WTC11 (cell line): ENCODE results near the gene MRPL20. TPM values are rescaled to one million over a fixed set of nuclear protein-coding genes. Genes with fewer than 3 reads are reported as not detected.

ENCODE experiments used
- ATAC-seq: fragments of 200-7000 bp; cut with Tn5 transposase; 2 replicates; pipeline ENCODE4 v1.10.0; 2021; ENCODE audit warnings: mild to moderate bottlenecking, moderate library complexity
- CTCF ChIA-PET: fragments of 300-600 bp; sonication (Branson Sonifier 250); formaldehyde crosslinking; loops from one replicate; lab custom pipeline; 2021; ENCODE audit warnings: antibody characterized with exemption; lab: Charles Lee
- POLR2A ChIA-PET: fragments of 350-600 bp; sonication (Branson Sonifier 250); formaldehyde crosslinking; loops from one replicate; lab custom pipeline; 2021; ENCODE audit warnings: antibody characterized with exemption; lab: Charles Lee
- DNase-seq: peaks from one replicate; pipeline ENCODE4 v3.0.0; 2021; ENCODE audit warnings: low spot score
- H3K27ac Mint-ChIP-seq: 2 replicates; pipeline ENCODE4 v1.8.0; 2021; ENCODE audit warnings: mixed read lengths
- H3K27me3 Mint-ChIP-seq: 2 replicates; pipeline ENCODE4 v1.8.0; 2021; ENCODE audit warnings: low read depth, mild to moderate bottlenecking, moderate library complexity, mixed read lengths
- H3K36me3 Mint-ChIP-seq: 2 replicates; pipeline ENCODE4 v1.8.0; 2021; ENCODE audit warnings: mixed read lengths
- H3K4me1 Mint-ChIP-seq: 2 replicates; pipeline ENCODE4 v1.8.0; 2022; ENCODE audit warnings: mixed read lengths
- H3K4me3 Mint-ChIP-seq: 2 replicates; pipeline ENCODE4 v1.8.0; 2021; ENCODE audit warnings: mild to moderate bottlenecking, moderate library complexity, mixed read lengths
- H3K9me3 Mint-ChIP-seq: 2 replicates; pipeline ENCODE4 v1.8.0; 2021; ENCODE audit warnings: mixed read lengths
- AFF4 ChIP-seq: sonication (generic); formaldehyde crosslinking; IDR thresholded peaks from 2 replicates; pipeline ENCODE4 v1.8.1; 2023; ENCODE audit warnings: mild to moderate bottlenecking, missing genetic modification reagents, borderline replicate concordance
- AR ChIP-seq: fragments of 250-450 bp; sonication (Bioruptor Pico); IDR thresholded peaks from 2 replicates; pipeline ENCODE4 v1.9.0; 2021; ENCODE audit warnings: mild to moderate bottlenecking
- E2F1 ChIP-seq: sonication (generic); formaldehyde crosslinking; IDR thresholded peaks from 2 replicates; pipeline ENCODE4 v1.8.0; 2022; ENCODE audit warnings: mild to moderate bottlenecking, missing genetic modification reagents
- FOXK1 ChIP-seq: sonication (generic); formaldehyde crosslinking; IDR thresholded peaks from 2 replicates; pipeline ENCODE4 v1.8.0; 2022; ENCODE audit warnings: mild to moderate bottlenecking, moderate library complexity, missing genetic modification reagents
- HMGA2 ChIP-seq: fragments of 250-450 bp; sonication (Bioruptor Pico); IDR thresholded peaks from 2 replicates; pipeline ENCODE4 v1.4.0; 2021; ENCODE audit warnings: mild to moderate bottlenecking, moderate library complexity
- JAZF1 ChIP-seq: fragments of 250-450 bp; sonication (Bioruptor Pico); IDR thresholded peaks from 2 replicates; pipeline ENCODE4 v1.9.0; 2021; ENCODE audit warnings: moderate library complexity, mild to moderate bottlenecking, inconsistent platforms
- NR2C2 ChIP-seq: sonication (generic); formaldehyde crosslinking; IDR thresholded peaks from 2 replicates; pipeline ENCODE4 v1.8.0; 2022; ENCODE audit warnings: mild to moderate bottlenecking, missing genetic modification reagents
- NR3C1 ChIP-seq: sonication (generic); formaldehyde crosslinking; conservative IDR thresholded peaks from 2 replicates; pipeline ENCODE4 v1.8.1; 2023; ENCODE audit warnings: low read depth, mild to moderate bottlenecking, missing genetic modification reagents
- SMAD3 ChIP-seq: sonication (generic); formaldehyde crosslinking; IDR thresholded peaks from 2 replicates; pipeline ENCODE4 v1.8.0; 2022; ENCODE audit warnings: missing genetic modification reagents, mild to moderate bottlenecking, borderline replicate concordance
- SP1 ChIP-seq: sonication (generic); formaldehyde crosslinking; conservative IDR thresholded peaks from 2 replicates; pipeline ENCODE4 v1.8.1; 2022; ENCODE audit warnings: missing genetic modification reagents
- STAT6 ChIP-seq: sonication (generic); formaldehyde crosslinking; conservative IDR thresholded peaks from 2 replicates; pipeline ENCODE4 v1.8.1; 2023; ENCODE audit warnings: mild to moderate bottlenecking, low read depth, missing genetic modification reagents, moderate library complexity
- ZNF138 ChIP-seq: sonication (generic); formaldehyde crosslinking; conservative IDR thresholded peaks from 2 replicates; pipeline ENCODE4 v1.8.1; 2022; ENCODE audit warnings: mild to moderate bottlenecking, moderate library complexity, missing genetic modification reagents
- ZNF423 ChIP-seq: fragments of 250-450 bp; sonication (Bioruptor Pico); IDR thresholded peaks from 2 replicates; pipeline ENCODE4 v2.1.2; 2022; ENCODE audit warnings: mild to moderate bottlenecking, moderate library complexity
- ZNF671 ChIP-seq: fragments of 250-450 bp; sonication (Bioruptor Pico); IDR thresholded peaks from 2 replicates; pipeline ENCODE4 v1.8.0; 2021; ENCODE audit warnings: mild to moderate bottlenecking
- total RNA-seq: library from RNA; stranded (reverse); gene quantifications from 3 replicates; pipeline ENCODE4 v1.2.3, GENCODE V29; 2021
- TF ChIP-seq, protein P1 (sequence below): sonication (generic); formaldehyde crosslinking; IDR thresholded peaks from 2 replicates; pipeline ENCODE4 v1.8.0; 2022; ENCODE audit warnings: mild to moderate bottlenecking, missing genetic modification reagents
- TF ChIP-seq, protein P2 (sequence below): sonication (generic); formaldehyde crosslinking; IDR thresholded peaks from 2 replicates; pipeline ENCODE4 v1.8.0; 2022; ENCODE audit warnings: missing genetic modification reagents
- TF ChIP-seq, protein P3 (sequence below): sonication (generic); formaldehyde crosslinking; IDR thresholded peaks from 2 replicates; pipeline ENCODE4 v1.8.1; 2022; ENCODE audit warnings: low read depth, missing genetic modification reagents, borderline replicate concordance

Gene MRPL20
- total RNA-seq, 1 experiment from 2014 or later: 156 TPM

GRCh38 chr1:1371364-1371745, 35.7 kb downstream of the MRPL20 start:
- no peak for TF ChIP-seq JAZF1
- TF ChIP-seq SP1 (CRISPR knock-in tag): no peak
- no peak for TF ChIP-seq ZNF423 (CRISPR knock-in tag)
- TF ChIP-seq ZNF138 (CRISPR knock-in tag): no peak
- TF ChIP-seq STAT6 (CRISPR knock-in tag): no peak
- TF ChIP-seq, all 79 proteins: peak for 0
- peaks cover 10% of the 10 kb centered on the region; the same call in 1 of the 2 replicates for H3K27me3 Mint-ChIP-seq
- DNase-seq: no peak
- peaks cover 8% of the 10 kb centered on the region; the same call in 1 of the 2 replicates for H3K36me3 Mint-ChIP-seq
- H3K4me3 Mint-ChIP-seq: no peak overlapping the region
- no peak for ATAC-seq
- H3K27ac Mint-ChIP-seq: no peak overlapping the region
- POLR2A ChIA-PET: interaction anchor here (0.6 to 1.4 kb wide), 4 partner anchors 14 to 20 kb away, joined by 3 to 4 read pairs (median 4); no protein-coding TSS in a partner anchor
- H3K4me1 Mint-ChIP-seq: peaks cover 3% of the 10 kb centered on the region; the same call in 1 of the 2 replicates
- no peaks in the 10 kb centered on the region for H3K9me3 Mint-ChIP-seq
- CTCF ChIA-PET: interaction anchor here (0.5 to 2.2 kb wide), 16 partner anchors 9 to 168 kb away, joined by 3 to 12 read pairs (median 4); partner anchors contain the start of genes CCNL2 and MXRA8

DNA sequence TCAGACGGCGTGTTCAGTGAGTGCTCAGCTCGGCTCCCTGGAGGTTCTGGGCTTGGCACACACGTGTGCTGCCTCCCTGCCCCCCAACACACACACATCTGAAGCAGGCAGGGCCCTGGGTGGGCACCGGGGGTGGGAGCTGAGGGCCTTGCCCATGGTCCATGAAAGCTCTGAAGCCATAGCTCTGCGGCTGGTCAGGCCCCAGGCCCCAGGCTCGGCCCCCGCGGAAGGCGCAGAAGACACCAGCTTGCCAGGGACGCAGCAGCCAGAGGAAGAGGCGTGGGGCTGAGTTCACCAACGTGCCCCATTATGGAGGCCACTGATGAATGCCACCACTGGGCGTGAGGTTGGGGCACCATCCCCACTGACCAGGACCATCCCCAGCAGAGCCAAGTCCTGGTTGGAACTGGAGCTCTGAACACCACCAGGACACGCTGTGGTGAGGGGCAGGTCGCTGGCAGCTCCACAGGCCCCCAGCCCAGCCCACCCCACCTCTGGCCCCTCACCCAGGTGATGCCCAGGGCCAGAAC, 36.3 kb downstream of the MRPL20 start:
- Mint-ChIP-seq H3K36me3 (peaks cover 8% of the 10 kb centered on the region; the same call in 1 of the 2 replicates), H3K27me3 (peaks cover 10% of the 10 kb centered on the region; the same call in 1 of the 2 replicates), H3K4me1 (peaks cover 3% of the 10 kb centered on the region; the same call in 1 of the 2 replicates), H3K9me3 (no peaks in the 10 kb centered on the region), H3K4me3 (no peak overlapping the region), H3K27ac (no peak overlapping the region)
- ChIA-PET POLR2A (interaction anchor here (1.4 kb wide), 1 partner anchor 13 kb away, joined by 4 read pairs; no protein-coding TSS in a partner anchor), CTCF (interaction anchor here (1.1 to 2.2 kb wide), 7 partner anchors 12 to 79 kb away, joined by 3 to 8 read pairs (median 4); partner anchors contain the start of gene MXRA8)
- DNase-seq (no peak), ATAC-seq (no peak)
- TF ChIP-seq, protein P1, sequence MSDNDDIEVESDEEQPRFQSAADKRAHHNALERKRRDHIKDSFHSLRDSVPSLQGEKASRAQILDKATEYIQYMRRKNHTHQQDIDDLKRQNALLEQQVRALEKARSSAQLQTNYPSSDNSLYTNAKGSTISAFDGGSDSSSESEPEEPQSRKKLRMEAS (CRISPR knock-in tag): no peak
- TF ChIP-seq HMGA2 (CRISPR knock-in tag) (no peak), ZNF138 (CRISPR knock-in tag) (no peak), NR3C1 (CRISPR knock-in tag) (no peak), E2F1 (CRISPR knock-in tag) (no peak), NR2C2 (CRISPR knock-in tag) (no peak), FOXK1 (CRISPR knock-in tag) (no peak), ZNF671 (CRISPR knock-in tag) (no peak), SMAD3 (CRISPR knock-in tag) (no peak), AFF4 (CRISPR knock-in tag) (no peak), AR (CRISPR knock-in tag) (no peak)
- TF ChIP-seq, protein P2, sequence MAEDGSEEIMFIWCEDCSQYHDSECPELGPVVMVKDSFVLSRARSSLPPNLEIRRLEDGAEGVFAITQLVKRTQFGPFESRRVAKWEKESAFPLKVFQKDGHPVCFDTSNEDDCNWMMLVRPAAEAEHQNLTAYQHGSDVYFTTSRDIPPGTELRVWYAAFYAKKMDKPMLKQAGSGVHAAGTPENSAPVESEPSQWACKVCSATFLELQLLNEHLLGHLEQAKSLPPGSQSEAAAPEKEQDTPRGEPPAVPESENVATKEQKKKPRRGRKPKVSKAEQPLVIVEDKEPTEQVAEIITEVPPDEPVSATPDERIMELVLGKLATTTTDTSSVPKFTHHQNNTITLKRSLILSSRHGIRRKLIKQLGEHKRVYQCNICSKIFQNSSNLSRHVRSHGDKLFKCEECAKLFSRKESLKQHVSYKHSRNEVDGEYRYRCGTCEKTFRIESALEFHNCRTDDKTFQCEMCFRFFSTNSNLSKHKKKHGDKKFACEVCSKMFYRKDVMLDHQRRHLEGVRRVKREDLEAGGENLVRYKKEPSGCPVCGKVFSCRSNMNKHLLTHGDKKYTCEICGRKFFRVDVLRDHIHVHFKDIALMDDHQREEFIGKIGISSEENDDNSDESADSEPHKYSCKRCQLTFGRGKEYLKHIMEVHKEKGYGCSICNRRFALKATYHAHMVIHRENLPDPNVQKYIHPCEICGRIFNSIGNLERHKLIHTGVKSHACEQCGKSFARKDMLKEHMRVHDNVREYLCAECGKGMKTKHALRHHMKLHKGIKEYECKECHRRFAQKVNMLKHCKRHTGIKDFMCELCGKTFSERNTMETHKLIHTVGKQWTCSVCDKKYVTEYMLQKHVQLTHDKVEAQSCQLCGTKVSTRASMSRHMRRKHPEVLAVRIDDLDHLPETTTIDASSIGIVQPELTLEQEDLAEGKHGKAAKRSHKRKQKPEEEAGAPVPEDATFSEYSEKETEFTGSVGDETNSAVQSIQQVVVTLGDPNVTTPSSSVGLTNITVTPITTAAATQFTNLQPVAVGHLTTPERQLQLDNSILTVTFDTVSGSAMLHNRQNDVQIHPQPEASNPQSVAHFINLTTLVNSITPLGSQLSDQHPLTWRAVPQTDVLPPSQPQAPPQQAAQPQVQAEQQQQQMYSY (CRISPR knock-in tag): no peak
- TF ChIP-seq, protein P3, sequence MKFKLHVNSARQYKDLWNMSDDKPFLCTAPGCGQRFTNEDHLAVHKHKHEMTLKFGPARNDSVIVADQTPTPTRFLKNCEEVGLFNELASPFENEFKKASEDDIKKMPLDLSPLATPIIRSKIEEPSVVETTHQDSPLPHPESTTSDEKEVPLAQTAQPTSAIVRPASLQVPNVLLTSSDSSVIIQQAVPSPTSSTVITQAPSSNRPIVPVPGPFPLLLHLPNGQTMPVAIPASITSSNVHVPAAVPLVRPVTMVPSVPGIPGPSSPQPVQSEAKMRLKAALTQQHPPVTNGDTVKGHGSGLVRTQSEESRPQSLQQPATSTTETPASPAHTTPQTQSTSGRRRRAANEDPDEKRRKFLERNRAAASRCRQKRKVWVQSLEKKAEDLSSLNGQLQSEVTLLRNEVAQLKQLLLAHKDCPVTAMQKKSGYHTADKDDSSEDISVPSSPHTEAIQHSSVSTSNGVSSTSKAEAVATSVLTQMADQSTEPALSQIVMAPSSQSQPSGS: no peak
